ENCODE measurements around the gene CLEC20A.
"Not testable (repeated sequence)": the region's sequence is repeated elsewhere in the genome, so short reads cannot be mapped to it uniquely, and the experiment has no call there.

CLEC20A gene

DNA sequence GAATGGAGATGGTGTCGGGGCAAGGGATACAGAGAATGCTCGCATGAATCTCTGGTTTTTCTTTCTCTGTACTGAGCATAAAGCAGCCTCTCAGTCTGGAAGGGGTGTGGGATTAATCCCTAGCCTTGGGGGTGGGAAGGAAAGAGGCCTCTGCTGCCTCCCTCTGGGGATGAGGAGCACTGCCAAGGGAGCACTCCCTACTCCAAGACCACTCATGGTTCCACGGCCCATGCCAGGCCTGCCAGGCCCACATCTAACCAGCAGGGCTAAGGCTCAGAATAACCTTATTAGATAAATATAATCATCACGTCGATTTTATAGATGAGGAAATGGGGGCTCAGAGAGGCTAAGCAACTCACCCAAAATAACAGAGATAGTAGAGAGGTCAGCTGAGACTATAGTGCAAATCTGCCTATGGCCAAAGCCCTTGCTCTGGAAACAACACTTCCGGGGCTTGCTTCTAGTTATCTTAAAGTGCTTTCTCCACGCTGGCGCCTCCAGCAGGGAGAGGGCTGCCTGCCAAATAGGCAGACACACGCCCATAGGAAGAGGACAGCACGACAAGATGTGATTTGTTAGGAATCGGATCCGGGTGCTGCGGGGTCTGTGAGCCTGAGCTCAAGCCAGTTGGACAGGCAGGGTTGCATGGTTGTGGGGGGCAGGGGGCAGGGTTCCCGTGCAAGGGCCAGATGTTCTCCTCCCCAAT is 16.7 kb upstream of the CLEC20A start:
- ATAC-seq (ENCODE audit: low read depth) (no peak), DNase-seq (ENCODE audit: low spot score in 2 of 2) (no peak)
- no peak overlapping the region for H3K27ac Mint-ChIP-seq
- no peaks in the 10 kb centered on the region for H3K36me3 Mint-ChIP-seq
- H3K27me3 Mint-ChIP-seq: peaks cover 2% of the 10 kb centered on the region
- H3K4me3 Mint-ChIP-seq: no peak overlapping the region
- H3K9me3 Mint-ChIP-seq: no peaks in the 10 kb centered on the region
- peaks cover 3% of the 10 kb centered on the region for H3K4me1 Mint-ChIP-seq

GRCh38 chr1:178512566-178513277 is 16.0 kb upstream of the CLEC20A start, which contains the start of gene TEX35:
Gene TEX35, plus strand, starts transcription at chr1:178513109. Its CDS starts 80 bp downstream, at chr1:178513189.
- peaks cover 2% of the 10 kb centered on the region for H3K27me3 Mint-ChIP-seq
- ATAC-seq (ENCODE audit: low read depth) (no peak), DNase-seq (ENCODE audit: low spot score in 2 of 2) (no peak)
- H3K4me1 Mint-ChIP-seq: peaks cover 3% of the 10 kb centered on the region
- no peaks in the 10 kb centered on the region for H3K36me3 Mint-ChIP-seq
- no peaks in the 10 kb centered on the region for H3K9me3 Mint-ChIP-seq
- no peak within 1 kb of the TSS for H3K4me3 Mint-ChIP-seq
- H3K27ac Mint-ChIP-seq: no peak within 1 kb of the TSS

GRCh38 chr1:178510155-178510554 is 13.4 kb upstream of the CLEC20A start:
- Mint-ChIP-seq H3K4me3 (no peak overlapping the region), H3K27me3 (peaks cover 2% of the 10 kb centered on the region), H3K4me1 (peaks cover 3% of the 10 kb centered on the region), H3K27ac (no peak overlapping the region), H3K9me3 (no peaks in the 10 kb centered on the region), H3K36me3 (no peaks in the 10 kb centered on the region)
- DNase-seq (ENCODE audit: low spot score in 2 of 2) (no peak), ATAC-seq (ENCODE audit: low read depth) (no peak)

DNA sequence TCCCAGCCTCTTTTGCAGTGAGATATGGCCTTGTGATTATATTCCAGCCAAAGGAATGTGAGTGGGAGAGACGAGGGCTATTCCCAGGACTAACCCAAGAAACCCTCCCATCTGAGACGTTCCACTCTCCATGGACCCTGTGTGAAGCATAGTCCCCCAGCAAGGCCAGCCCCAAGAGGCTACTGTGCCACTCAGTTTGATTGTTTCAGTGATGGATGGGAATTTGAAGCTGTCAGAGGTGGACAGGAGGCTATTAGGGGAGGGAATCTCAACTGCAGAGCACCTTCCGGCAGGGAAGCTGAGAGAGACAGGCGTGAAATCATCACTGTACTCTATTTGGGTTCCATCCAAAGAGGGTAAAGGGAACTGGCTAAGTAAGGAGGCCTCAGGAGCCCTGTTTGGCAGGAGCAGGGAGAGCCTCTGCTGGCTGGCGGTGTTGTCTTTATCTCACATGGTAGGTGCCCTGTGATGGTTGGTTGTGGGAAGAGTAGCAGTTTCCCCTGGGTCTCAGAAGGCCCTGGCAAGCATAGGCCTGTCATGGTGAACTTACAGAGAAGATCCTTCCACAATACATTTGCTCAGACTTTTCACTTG is 12.7 kb upstream of the CLEC20A start:
- peaks cover 2% of the 10 kb centered on the region for H3K27me3 Mint-ChIP-seq
- no peak for DNase-seq (ENCODE audit: low spot score in 2 of 2)
- H3K4me3 Mint-ChIP-seq: no peak overlapping the region
- H3K9me3 Mint-ChIP-seq: no peaks in the 10 kb centered on the region
- H3K4me1 Mint-ChIP-seq: peaks cover 3% of the 10 kb centered on the region
- H3K27ac Mint-ChIP-seq: no peak overlapping the region
- H3K36me3 Mint-ChIP-seq: no peaks in the 10 kb centered on the region
- no peak for ATAC-seq (ENCODE audit: low read depth)

- peaks cover under 1% of the 10 kb centered on the region for H3K4me1 Mint-ChIP-seq
- no peak overlapping the region for H3K27ac Mint-ChIP-seq
- H3K36me3 Mint-ChIP-seq: no peaks in the 10 kb centered on the region
- DNase-seq (ENCODE audit: low spot score in 2 of 2): no peak
- H3K9me3 Mint-ChIP-seq: no peaks in the 10 kb centered on the region
- no peak for ATAC-seq (ENCODE audit: low read depth)
- no peak overlapping the region for H3K4me3 Mint-ChIP-seq
- peaks cover 16% of the 10 kb centered on the region for H3K27me3 Mint-ChIP-seq
Measured at GRCh38 chr1:178506669-178507068, 9.9 kb upstream of the CLEC20A start.

DNA sequence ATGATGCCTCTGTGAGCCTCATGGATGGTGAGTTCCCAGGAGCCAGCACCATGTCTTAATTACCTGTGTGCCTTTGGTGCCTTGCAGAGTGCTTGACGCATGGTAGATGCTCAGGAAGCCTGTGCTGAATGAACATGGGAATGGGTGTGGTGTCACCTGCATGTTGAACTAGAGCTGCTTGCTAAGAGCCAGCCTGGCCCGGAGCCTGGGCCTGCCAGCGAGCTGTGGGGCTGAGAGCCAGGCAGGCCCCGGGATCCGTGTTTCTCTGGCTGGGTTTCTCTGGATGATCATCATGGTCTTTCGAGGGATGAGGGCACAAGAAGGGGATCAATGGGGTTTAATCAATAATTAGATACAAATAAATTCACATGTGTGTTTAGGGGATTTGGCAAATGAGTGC is 9.4 kb upstream of the CLEC20A start:
- DNase-seq (ENCODE audit: low spot score in 2 of 2): no peak
- Mint-ChIP-seq H3K27ac (no peak overlapping the region), H3K27me3 (peaks cover 16% of the 10 kb centered on the region), H3K36me3 (no peaks in the 10 kb centered on the region), H3K4me3 (no peak overlapping the region), H3K4me1 (peaks cover 2% of the 10 kb centered on the region), H3K9me3 (no peaks in the 10 kb centered on the region)
- no peak for ATAC-seq (ENCODE audit: low read depth)

GRCh38 chr1:178504286-178504685 is 7.5 kb upstream of the CLEC20A start:
- DNase-seq (ENCODE audit: low spot score in 2 of 2) (no peak), ATAC-seq (ENCODE audit: low read depth) (no peak)
- Mint-ChIP-seq H3K9me3 (no peaks in the 10 kb centered on the region), H3K4me3 (no peak overlapping the region), H3K27me3 (peaks cover 16% of the 10 kb centered on the region), H3K36me3 (no peaks in the 10 kb centered on the region), H3K4me1 (peaks cover 2% of the 10 kb centered on the region), H3K27ac (no peak overlapping the region)

GRCh38 chr1:178503849-178504248 is 7.1 kb upstream of the CLEC20A start:
- DNase-seq (ENCODE audit: low spot score in 2 of 2) (no peak), ATAC-seq (ENCODE audit: low read depth) (no peak)
- Mint-ChIP-seq H3K27me3 (peaks cover 16% of the 10 kb centered on the region), H3K9me3 (no peaks in the 10 kb centered on the region), H3K27ac (no peak overlapping the region), H3K4me1 (peaks cover 2% of the 10 kb centered on the region), H3K36me3 (no peaks in the 10 kb centered on the region), H3K4me3 (no peak overlapping the region)

DNA sequence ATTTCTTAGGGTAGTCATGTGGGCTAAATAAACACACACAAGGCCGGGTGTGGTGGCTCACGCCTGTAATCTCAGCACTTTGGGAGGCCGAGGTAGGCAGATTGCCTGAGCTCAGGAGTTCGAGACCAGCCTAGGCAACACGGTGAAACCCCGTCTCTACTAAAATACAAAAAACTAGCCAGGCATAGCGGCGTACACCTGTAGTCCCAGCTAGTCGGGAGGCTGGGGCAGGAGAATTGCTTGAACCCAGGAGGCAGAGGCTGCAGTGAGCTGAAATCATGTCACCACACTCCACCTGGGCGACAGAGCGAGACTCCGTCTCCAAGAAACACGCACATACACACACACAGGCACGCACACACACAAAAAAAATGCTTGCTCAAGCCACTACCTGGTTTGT is 6.6 kb upstream of the CLEC20A start:
- H3K9me3 Mint-ChIP-seq; H3K4me3 Mint-ChIP-seq; H3K27ac Mint-ChIP-seq; H3K4me1 Mint-ChIP-seq; DNase-seq (ENCODE audit: low spot score in 2 of 2); ATAC-seq (ENCODE audit: low read depth); H3K36me3 Mint-ChIP-seq: not testable (repeated sequence)
- peaks cover 16% of the 10 kb centered on the region for H3K27me3 Mint-ChIP-seq

DNA sequence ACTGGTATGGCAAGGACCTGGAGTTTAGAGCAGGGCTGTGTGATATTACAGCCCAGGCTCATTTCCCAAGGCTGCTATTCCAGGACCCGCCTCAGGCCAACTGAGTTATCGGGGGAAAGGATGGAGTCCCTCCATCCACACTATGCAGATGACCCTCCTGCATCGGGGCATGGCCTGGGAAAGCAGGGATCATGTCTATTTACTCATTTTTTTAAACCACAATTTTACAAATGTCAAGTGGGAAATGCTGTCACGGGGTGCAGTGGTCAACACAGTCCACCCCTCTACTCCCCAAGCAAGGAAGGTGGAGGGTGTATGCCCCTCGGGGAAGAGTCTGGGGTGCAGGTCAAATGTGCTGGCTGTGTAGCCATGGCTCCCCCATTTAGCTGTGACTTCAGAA is 6.1 kb upstream of the CLEC20A start:
- Mint-ChIP-seq H3K4me3 (no peak overlapping the region), H3K27ac (no peak overlapping the region), H3K9me3 (no peaks in the 10 kb centered on the region), H3K4me1 (peaks cover 2% of the 10 kb centered on the region), H3K27me3 (peaks cover 16% of the 10 kb centered on the region), H3K36me3 (no peaks in the 10 kb centered on the region)
- ATAC-seq (ENCODE audit: low read depth) (no peak), DNase-seq (ENCODE audit: low spot score in 2 of 2) (no peak)

GRCh38 chr1:178502330-178502714 is 5.6 kb upstream of the CLEC20A start:
- no peaks in the 10 kb centered on the region for H3K36me3 Mint-ChIP-seq
- DNase-seq (ENCODE audit: low spot score in 2 of 2): no peak
- no peak overlapping the region for H3K4me3 Mint-ChIP-seq
- no peak for ATAC-seq (ENCODE audit: low read depth)
- peaks cover 16% of the 10 kb centered on the region for H3K27me3 Mint-ChIP-seq
- H3K4me1 Mint-ChIP-seq: peaks cover 2% of the 10 kb centered on the region
- no peaks in the 10 kb centered on the region for H3K9me3 Mint-ChIP-seq
- no peak overlapping the region for H3K27ac Mint-ChIP-seq

- peak; percentile 77 for ATAC-seq (ENCODE audit: low read depth)
Measured at GRCh38 chr1:178501705-178502329, 5.1 kb upstream of the CLEC20A start.

DNA sequence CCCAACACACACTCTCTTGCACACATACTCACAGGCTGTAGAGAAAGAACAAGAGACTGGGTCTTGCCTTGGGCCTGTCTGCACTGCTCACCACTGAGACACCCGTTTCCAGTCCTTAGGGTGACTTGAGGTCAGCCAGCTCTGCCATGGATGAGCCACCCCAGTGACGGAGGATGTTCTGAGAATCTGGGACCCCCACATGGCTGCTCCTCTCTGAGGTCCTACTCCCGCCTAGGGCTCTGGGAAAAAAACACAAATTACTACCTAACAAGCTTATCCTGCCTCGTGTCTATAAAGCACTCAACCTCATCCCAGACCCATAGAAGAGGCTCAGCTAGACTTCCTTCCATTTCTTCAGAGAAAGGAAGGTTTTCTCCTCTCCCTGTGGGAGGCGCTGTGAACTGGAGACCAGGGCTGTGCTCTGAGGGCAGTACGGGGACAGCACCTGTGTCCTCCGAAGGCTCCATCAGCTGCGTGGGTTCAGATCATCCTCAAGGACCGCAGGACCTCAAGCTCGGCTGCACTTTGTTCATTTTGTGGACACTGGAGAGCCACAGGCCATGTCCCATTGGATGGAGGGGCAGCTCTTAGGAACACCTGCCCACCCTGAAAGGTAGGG is 4.3 kb upstream of the CLEC20A start:
- peaks cover 15% of the 10 kb centered on the region for H3K27me3 Mint-ChIP-seq
- H3K9me3 Mint-ChIP-seq: no peaks in the 10 kb centered on the region
- peaks cover 2% of the 10 kb centered on the region for H3K4me1 Mint-ChIP-seq
- no peaks in the 10 kb centered on the region for H3K36me3 Mint-ChIP-seq
- ATAC-seq (ENCODE audit: low read depth): no peak
- no peak overlapping the region for H3K27ac Mint-ChIP-seq
- no peak overlapping the region for H3K4me3 Mint-ChIP-seq
- no peak for DNase-seq (ENCODE audit: low spot score in 2 of 2)

More at GRCh38 chr1:178501705-178502329, 5.1 kb upstream of the CLEC20A start:
- H3K4me1 Mint-ChIP-seq: peaks cover 2% of the 10 kb centered on the region
- H3K4me3 Mint-ChIP-seq: no peak overlapping the region
- H3K9me3 Mint-ChIP-seq: no peaks in the 10 kb centered on the region
- no peaks in the 10 kb centered on the region for H3K36me3 Mint-ChIP-seq
- peaks cover 16% of the 10 kb centered on the region for H3K27me3 Mint-ChIP-seq
- DNase-seq (ENCODE audit: low spot score in 2 of 2): peak; percentile 56 to 68
- H3K27ac Mint-ChIP-seq: no peak overlapping the region

Measured in memory B cell (primary cell).